Right lobe of liver (tissue), 6 donors: Measurements from ENCODE around the gene LTBP1. TPM values are rescaled to one million over a fixed set of nuclear protein-coding genes. Genes with fewer than 3 reads are reported as not detected.

ENCODE experiments used
- ATAC-seq, 4 donors: fragments of 200-7000 bp; cut with Tn5 transposase; one replicate each; pipeline ENCODE4 v1.9.1; 2020; ENCODE audit warnings: mild to moderate bottlenecking in 4 of 4, moderate library complexity in 4 of 4
- DNase-seq, 3 donors: peaks; one replicate each; pipeline ENCODE4 v3.0.0-alpha.2; 2020
- H3K27ac ChIP-seq, 3 donors: fragments of 200-600 bp; one replicate each; pipeline ENCODE4 v1.8.0; 2022
- H3K27me3 ChIP-seq, 2 donors: fragments of 200-600 bp; one replicate each; pipeline ENCODE4 v1.8.0; 2022
- H3K36me3 ChIP-seq, 4 donors: fragments of 200-600 bp; sonication (generic) in 1 of 4; one replicate each; pipeline versions ENCODE4 v1.5.1 to v1.8.0; 2017 to 2022; ENCODE audit warnings: control low read depth in 1 of 4
- H3K4me1 ChIP-seq, 4 donors: fragments of 200-600 bp; sonication (generic) in 1 of 4; one replicate each; pipeline versions ENCODE4 v1.5.1 to v1.8.0; 2017 to 2022; ENCODE audit warnings: control low read depth in 1 of 4
- H3K4me3 ChIP-seq, 3 donors: fragments of 200-600 bp; one replicate each; pipeline ENCODE4 v1.8.0; 2022
- H3K9me3 ChIP-seq, 4 donors: fragments of 200-600 bp; sonication (generic) in 1 of 4; one replicate each; pipeline versions ENCODE4 v1.5.1 to v1.8.0; 2017 to 2022; ENCODE audit warnings: control low read depth in 1 of 4
- POLR2A ChIP-seq: fragments of 450-650 bp; IDR thresholded peaks from one replicate; pipeline ENCODE4 v1.6.1; 2017; ENCODE audit warnings: antibody characterized with exemption, mild to moderate bottlenecking
- WGBS: methylation state at CpG from one replicate; pipeline ENCODE4 v1.1.6; 2018; ENCODE audit warnings: low coverage, low lambda C conversion rate; ENCODE audit not compliant: insufficient coverage; ENCODE audit errors: missing lambda C conversion rate; 5-methylcytosine and 5-hydroxymethylcytosine counted together
- intact Hi-C, 2 donors: fragments of 100-400 bp; cut with DNase I; formaldehyde crosslinking; loops; one replicate each; pipeline versions ENCODE4 v1.11.2 to v1.14.1; 2022
- total RNA-seq, 6 experiments: library from RNA; depleted of rRNA in 2 of 6; stranded (reverse); fragments of >200 nt in 2 of 6; fragmentation: NEBNext Ultra II Directional in 3 of 6; extraction: Animal tissue kit (Norgen Biotek cat#: 25700) in 3 of 6; gene quantifications; one replicate each; pipeline versions ENCODE4 v1.1.0 to v1.2.4, GENCODE V29; 2016 to 2023
- TF ChIP-seq, protein P1 (sequence below), 4 donors: fragments of 200-600 bp in 3 of 4; fragments of 450-650 bp in 1 of 4; IDR thresholded peaks; one replicate each; pipeline versions ENCODE4 v1.5.1 to v1.8.0; 2016 to 2022; ENCODE audit warnings: antibody characterized with exemption in 4 of 4, mild to moderate bottlenecking in 2 of 4
- donor health status: DM: no; HTN: yes; CAD: no.
- donor health status: DM: no; HTN: no; CAD: no.
- donor health status: DM: no; HTN: no; CAD: no.
- donor health status: DM: no; HTN: yes; CAD: no.
- donor health status: DM: no; HTN: yes; CAD: no.

LTBP1 gene
- total RNA-seq, 6 experiments from 2014 or later, result 5.4 to 14.2 (median 9.1) TPM

DNA sequence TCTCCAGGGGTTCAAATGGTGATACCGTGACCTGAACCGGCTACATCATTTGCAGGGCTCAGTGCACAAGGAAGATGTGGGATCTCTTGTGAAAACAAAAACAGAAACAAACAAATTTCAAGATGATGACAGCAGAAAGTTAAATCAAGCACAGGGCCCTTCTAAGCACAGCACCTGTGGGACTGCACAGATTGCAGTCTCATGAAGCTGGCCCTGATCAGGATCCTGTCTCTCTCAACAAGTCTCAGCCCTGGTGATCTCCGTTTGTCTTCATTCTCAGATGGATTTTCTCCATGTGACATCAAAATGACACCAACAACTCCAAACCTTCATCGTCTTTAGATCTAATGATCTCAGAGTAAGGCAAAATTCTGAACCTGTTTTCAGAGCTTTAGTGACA is 39.7 kb downstream of the LTBP1 start:
- Histone ChIP-seq H3K36me3 (no peaks in the 10 kb centered on the region), H3K9me3 (peaks cover 0 to 6% (median 0%) of the 10 kb centered on the region in 4 donors), H3K4me1 (no peaks in the 10 kb centered on the region), H3K27me3 (no peaks in the 10 kb centered on the region), H3K27ac (no peak overlapping the region), H3K4me3 (no peak overlapping the region)
- no peak for DNase-seq
- no peak for ATAC-seq
- TF ChIP-seq, protein P1, sequence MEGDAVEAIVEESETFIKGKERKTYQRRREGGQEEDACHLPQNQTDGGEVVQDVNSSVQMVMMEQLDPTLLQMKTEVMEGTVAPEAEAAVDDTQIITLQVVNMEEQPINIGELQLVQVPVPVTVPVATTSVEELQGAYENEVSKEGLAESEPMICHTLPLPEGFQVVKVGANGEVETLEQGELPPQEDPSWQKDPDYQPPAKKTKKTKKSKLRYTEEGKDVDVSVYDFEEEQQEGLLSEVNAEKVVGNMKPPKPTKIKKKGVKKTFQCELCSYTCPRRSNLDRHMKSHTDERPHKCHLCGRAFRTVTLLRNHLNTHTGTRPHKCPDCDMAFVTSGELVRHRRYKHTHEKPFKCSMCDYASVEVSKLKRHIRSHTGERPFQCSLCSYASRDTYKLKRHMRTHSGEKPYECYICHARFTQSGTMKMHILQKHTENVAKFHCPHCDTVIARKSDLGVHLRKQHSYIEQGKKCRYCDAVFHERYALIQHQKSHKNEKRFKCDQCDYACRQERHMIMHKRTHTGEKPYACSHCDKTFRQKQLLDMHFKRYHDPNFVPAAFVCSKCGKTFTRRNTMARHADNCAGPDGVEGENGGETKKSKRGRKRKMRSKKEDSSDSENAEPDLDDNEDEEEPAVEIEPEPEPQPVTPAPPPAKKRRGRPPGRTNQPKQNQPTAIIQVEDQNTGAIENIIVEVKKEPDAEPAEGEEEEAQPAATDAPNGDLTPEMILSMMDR (IDR thresholded peaks at IDR 0.05), result no peak
- TF ChIP-seq POLR2A, result no peak
- 77% methylated on average over 4 of the region's 4 CpGs for WGBS
- intact Hi-C loops, result no loop called here

DNA sequence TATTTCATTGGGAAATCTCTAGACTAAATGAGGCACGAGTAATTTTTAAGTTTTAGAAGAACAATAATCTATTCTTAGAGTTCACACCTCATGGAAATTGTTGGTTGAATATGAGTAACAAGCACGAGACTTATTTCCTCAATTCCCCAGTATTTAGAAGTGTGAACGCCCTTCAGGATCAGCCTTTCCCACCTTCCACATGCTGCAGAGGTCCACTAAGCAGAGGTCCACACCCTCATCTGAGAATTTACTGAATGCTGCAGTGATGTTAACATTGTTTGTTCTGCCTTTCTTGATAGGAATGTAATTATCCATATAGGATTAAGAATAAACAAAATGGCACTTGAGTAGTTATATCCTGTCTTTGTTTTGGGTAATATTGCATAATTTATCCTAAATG is 41.8 kb downstream of the LTBP1 start:
- Histone ChIP-seq H3K27me3 (no peaks in the 10 kb centered on the region), H3K4me3 (no peak overlapping the region), H3K4me1 (no peaks in the 10 kb centered on the region), H3K27ac (no peak overlapping the region), H3K36me3 (no peaks in the 10 kb centered on the region), H3K9me3 (peaks cover 0 to 6% (median 0%) of the 10 kb centered on the region in 4 donors)
- ATAC-seq (no peak), DNase-seq (no peak)
- TF ChIP-seq POLR2A, result no peak
- TF ChIP-seq, protein P1 (IDR thresholded peaks at IDR 0.05), result no peak
- 60% methylated on average over 3 of the region's 3 CpGs for WGBS
- intact Hi-C loops, result no loop called here

DNA sequence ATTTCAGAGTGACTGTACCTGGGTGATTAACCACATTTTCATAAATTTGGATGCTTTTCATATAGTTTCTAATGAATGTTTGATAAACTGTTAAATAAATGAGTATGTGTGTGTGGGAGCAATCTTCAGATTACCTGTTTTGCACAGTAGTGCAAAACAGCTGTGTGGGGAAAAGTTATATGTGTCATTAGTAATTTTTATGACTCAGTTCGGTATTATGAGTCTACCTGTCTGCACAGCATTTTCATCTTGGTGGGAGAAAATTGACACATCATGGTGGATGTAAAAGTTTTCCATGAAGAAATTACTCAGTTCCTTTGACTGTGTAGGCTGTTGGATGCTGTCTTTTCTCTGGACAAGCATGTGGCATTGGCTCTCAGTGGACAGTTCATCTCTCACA is 43.8 kb downstream of the LTBP1 start:
- DNase-seq (no peak), ATAC-seq (no peak)
- Histone ChIP-seq H3K36me3 (no peaks in the 10 kb centered on the region), H3K4me3 (no peak overlapping the region), H3K27ac (no peak overlapping the region), H3K4me1 (no peaks in the 10 kb centered on the region), H3K9me3 (peaks cover 0 to 6% (median 0%) of the 10 kb centered on the region in 4 donors), H3K27me3 (no peaks in the 10 kb centered on the region)
- 0% methylated on average over 1 of the region's 1 CpG for WGBS
- no peak for TF ChIP-seq POLR2A
- TF ChIP-seq, protein P1 (IDR thresholded peaks at IDR 0.05), result no peak
- intact Hi-C loops, result no loop called here

DNA sequence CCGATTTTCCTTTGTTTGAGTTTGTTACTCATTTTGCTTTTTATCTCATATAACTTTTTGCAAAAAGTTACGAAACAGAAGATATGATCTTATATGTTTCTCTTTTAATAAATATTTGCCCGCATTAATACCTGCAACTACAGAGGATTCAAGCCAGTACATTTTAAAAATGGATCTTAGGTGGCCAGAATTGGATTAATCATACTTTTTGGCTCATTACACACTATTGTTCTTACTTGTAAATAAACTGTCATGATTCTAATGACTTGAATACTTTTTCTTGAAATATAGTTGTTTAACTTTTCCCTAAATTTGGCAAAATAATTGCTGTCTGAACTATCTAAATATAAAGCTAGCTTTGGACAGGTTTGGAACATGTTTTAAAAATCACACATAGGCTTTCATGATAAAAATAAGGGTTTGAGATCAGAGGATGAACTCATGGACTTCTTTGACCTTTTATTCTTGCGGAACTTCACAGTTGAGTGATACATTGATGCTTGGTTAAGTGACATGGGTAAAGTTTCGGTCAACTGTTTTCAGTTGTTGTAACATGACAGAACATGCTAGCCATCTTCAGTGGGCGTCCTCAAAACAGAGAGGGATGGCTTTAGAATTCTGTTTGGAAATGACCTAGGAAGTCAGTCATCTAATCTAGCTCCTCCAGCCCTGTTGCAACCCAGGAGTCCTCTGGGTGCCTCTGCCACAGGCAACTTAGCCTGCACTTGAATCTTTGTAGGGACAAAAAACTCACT is 44.5 kb downstream of the LTBP1 start:
- DNase-seq (no peak), ATAC-seq (no peak)
- H3K27me3 ChIP-seq, result no peaks in the 10 kb centered on the region
- no peaks in the 10 kb centered on the region for H3K36me3 ChIP-seq
- H3K27ac ChIP-seq, result no peak overlapping the region
- peaks cover 0 to 6% (median 0%) of the 10 kb centered on the region in 4 donors for H3K9me3 ChIP-seq
- TF ChIP-seq, protein P1 (IDR thresholded peaks at IDR 0.05), result no peak
- no peak for TF ChIP-seq POLR2A
- intact Hi-C loops, result no loop called here
- 84% methylated on average over 6 of the region's 6 CpGs for WGBS
- no peak overlapping the region for H3K4me3 ChIP-seq
- H3K4me1 ChIP-seq, result no peaks in the 10 kb centered on the region
